B cell (primary cell): ENCODE measurements around the gene RABGAP1L.

Experiments used
- EZH2 ChIP-seq: IDR thresholded peaks from 2 replicates; pipeline ENCODE4 v1.6.1; 2012; ENCODE audit warnings: borderline replicate concordance, low read depth, mild to moderate bottlenecking, moderate library complexity, low read length; ENCODE audit not compliant: insufficient read depth, poor library complexity, severe bottlenecking
- TF ChIP-seq, protein P1 (sequence below): fragments of 200-600 bp; IDR thresholded peaks from one replicate; pipeline ENCODE4 v1.8.0; 2022; ENCODE audit warnings: antibody characterized with exemption, mild to moderate bottlenecking

DNA sequence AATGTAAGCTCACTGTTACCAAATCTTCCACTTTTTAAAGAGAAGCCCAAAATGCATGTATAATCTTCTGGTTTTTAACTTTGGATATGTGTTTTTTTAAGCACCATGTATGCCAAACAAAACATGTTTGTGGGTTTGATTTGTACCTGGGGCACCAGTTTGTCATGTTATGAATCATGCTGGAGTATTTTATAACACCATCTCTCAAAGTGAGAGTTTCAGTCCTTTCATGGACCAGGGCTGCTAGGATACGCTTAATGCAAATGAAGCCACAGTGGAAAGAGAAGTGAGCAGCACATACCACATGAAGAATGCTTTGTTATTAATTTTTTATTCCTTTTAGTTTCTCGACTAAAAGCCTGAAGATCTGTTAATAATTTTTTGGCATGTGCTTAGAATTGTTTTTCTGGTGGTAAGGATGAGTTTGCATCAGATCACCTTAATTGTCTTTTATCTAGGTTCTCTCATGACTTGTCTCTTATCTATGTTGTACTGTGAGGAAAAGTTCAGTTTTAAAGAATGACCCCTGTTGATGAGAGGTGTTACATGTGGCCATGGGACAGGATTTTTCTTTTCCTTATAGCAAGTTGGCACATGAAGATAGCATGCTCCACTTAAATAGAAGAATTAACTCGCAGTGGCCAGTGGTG is 2.0 kb upstream of the RABGAP1L start:
- TF ChIP-seq, protein P1, sequence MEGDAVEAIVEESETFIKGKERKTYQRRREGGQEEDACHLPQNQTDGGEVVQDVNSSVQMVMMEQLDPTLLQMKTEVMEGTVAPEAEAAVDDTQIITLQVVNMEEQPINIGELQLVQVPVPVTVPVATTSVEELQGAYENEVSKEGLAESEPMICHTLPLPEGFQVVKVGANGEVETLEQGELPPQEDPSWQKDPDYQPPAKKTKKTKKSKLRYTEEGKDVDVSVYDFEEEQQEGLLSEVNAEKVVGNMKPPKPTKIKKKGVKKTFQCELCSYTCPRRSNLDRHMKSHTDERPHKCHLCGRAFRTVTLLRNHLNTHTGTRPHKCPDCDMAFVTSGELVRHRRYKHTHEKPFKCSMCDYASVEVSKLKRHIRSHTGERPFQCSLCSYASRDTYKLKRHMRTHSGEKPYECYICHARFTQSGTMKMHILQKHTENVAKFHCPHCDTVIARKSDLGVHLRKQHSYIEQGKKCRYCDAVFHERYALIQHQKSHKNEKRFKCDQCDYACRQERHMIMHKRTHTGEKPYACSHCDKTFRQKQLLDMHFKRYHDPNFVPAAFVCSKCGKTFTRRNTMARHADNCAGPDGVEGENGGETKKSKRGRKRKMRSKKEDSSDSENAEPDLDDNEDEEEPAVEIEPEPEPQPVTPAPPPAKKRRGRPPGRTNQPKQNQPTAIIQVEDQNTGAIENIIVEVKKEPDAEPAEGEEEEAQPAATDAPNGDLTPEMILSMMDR: no peak
- no peak for TF ChIP-seq EZH2
